Neural progenitor cell (in vitro differentiated cells): ENCODE data around the gene CRHR2. TPM values are rescaled to one million over a fixed set of nuclear protein-coding genes. Genes with fewer than 3 reads are reported as not detected.
A peak's percentile ranks its signal among the peaks of the same experiment; 100 is the strongest.

Experiments used
- DNase-seq: peaks from one replicate; pipeline ENCODE4 v3.0.0-alpha.2; 2016; ENCODE audit warnings: low spot score
- H2AFZ ChIP-seq: fragments of 200-600 bp; sonication (generic); replicated peaks from 2 replicates; pipeline ENCODE4 v1.6.1; 2016; ENCODE audit warnings: antibody characterized with exemption
- H3F3A ChIP-seq: fragments of 200-600 bp; sonication (generic); 2 replicates; pipeline ENCODE4 v1.6.1; 2016; ENCODE audit warnings: antibody characterized with exemption, low read depth
- H3K27ac ChIP-seq: fragments of 200-600 bp; sonication (generic); 2 replicates; pipeline ENCODE4 v1.5.1; 2016; ENCODE audit warnings: mild to moderate bottlenecking
- H3K27me3 ChIP-seq: fragments of 200-600 bp; sonication (generic); 2 replicates; pipeline ENCODE4 v1.6.1; 2016; ENCODE audit warnings: mild to moderate bottlenecking, moderate library complexity
- H3K36me3 ChIP-seq: fragments of 200-600 bp; sonication (generic); 2 replicates; pipeline ENCODE4 v1.5.1; 2016
- H3K4me1 ChIP-seq: fragments of 200-600 bp; sonication (generic); 2 replicates; pipeline ENCODE4 v1.6.1; 2016; ENCODE audit warnings: mixed run types
- H3K4me2 ChIP-seq: fragments of 200-600 bp; sonication (generic); 2 replicates; pipeline ENCODE4 v1.6.1; 2016
- H3K4me3 ChIP-seq: fragments of 200-600 bp; sonication (generic); 2 replicates; pipeline ENCODE4 v1.5.1; 2016
- H3K79me2 ChIP-seq: fragments of 200-600 bp; sonication (generic); 2 replicates; pipeline ENCODE4 v1.6.1; 2016; ENCODE audit warnings: low read depth
- H3K9ac ChIP-seq: fragments of 200-600 bp; sonication (generic); 2 replicates; pipeline ENCODE4 v1.6.1; 2016
- H3K9me3 ChIP-seq: fragments of 200-600 bp; sonication (generic); 2 replicates; pipeline ENCODE4 v1.5.1; 2016; ENCODE audit warnings: low read depth
- H4K20me1 ChIP-seq: fragments of 200-600 bp; sonication (generic); 2 replicates; pipeline ENCODE4 v1.6.1; 2016; ENCODE audit warnings: low read depth
- H3K27ac Mint-ChIP-seq: 3 replicates; pipeline ENCODE4 v1.8.0; 2021; ENCODE audit warnings: mixed read lengths
- H3K27me3 Mint-ChIP-seq: 2 replicates; pipeline ENCODE4 v1.8.0; 2022; ENCODE audit warnings: low read depth, mild to moderate bottlenecking, inconsistent platforms, moderate library complexity, mixed read lengths; ENCODE audit not compliant: insufficient read depth
- H3K36me3 Mint-ChIP-seq: 3 replicates; pipeline ENCODE4 v1.8.0; 2021; ENCODE audit warnings: mixed read lengths
- H3K4me1 Mint-ChIP-seq: 3 replicates; pipeline ENCODE4 v1.8.0; 2021; ENCODE audit warnings: mixed read lengths
- H3K4me3 Mint-ChIP-seq: 3 replicates; pipeline ENCODE4 v1.8.0; 2021; ENCODE audit warnings: mild to moderate bottlenecking, moderate library complexity, mixed read lengths
- H3K9me3 Mint-ChIP-seq: 3 replicates; pipeline ENCODE4 v1.8.0; 2020; ENCODE audit warnings: mixed read lengths
- CTCF ChIP-seq: fragments of 200-600 bp; sonication (generic); IDR thresholded peaks from 2 replicates; pipeline ENCODE4 v1.5.1; 2017; ENCODE audit warnings: antibody characterized with exemption, mild to moderate bottlenecking
- EZH2 ChIP-seq: fragments of 200-600 bp; sonication (generic); IDR thresholded peaks from 2 replicates; pipeline ENCODE4 v1.6.1; 2017; ENCODE audit warnings: antibody characterized with exemption, mild to moderate bottlenecking, moderate library complexity
- EZH2phosphoT487 ChIP-seq: fragments of 200-600 bp; sonication (generic); IDR thresholded peaks from 2 replicates; pipeline ENCODE4 v1.6.1; 2017; ENCODE audit warnings: antibody characterized with exemption
- total RNA-seq: library from RNA; depleted of rRNA; stranded (reverse); fragments of >200 nt; gene quantifications from 2 replicates; pipeline ENCODE4 v1.2.3, GENCODE V29; 2015; ENCODE audit warnings: low replicate concordance

Gene CRHR2
- total RNA-seq, 1 donor from 2014 or later, result not detected

GRCh38 chr7:30700941-30701340 lies 18.7 kb upstream of the CRHR2 start:
- H3K4me2 ChIP-seq, result peak overlapping the region; percentile 42
- no peaks in the 10 kb centered on the region for H3K36me3 ChIP-seq
- no peak for DNase-seq
- H3K79me2 ChIP-seq, result no peaks in the 10 kb centered on the region
- H3K27me3 ChIP-seq, result no peaks in the 10 kb centered on the region
- H3K36me3 Mint-ChIP-seq, result no peaks in the 10 kb centered on the region
- peaks cover 5% of the 10 kb centered on the region for H3K27me3 Mint-ChIP-seq
- H3K9ac ChIP-seq, result no peak overlapping the region
- peaks cover 13% of the 10 kb centered on the region for H3K4me1 ChIP-seq
- H3K27ac Mint-ChIP-seq, result no peak overlapping the region
- no peak overlapping the region for H3K4me3 Mint-ChIP-seq
- H3K9me3 ChIP-seq, result no peaks in the 10 kb centered on the region
- H3F3A ChIP-seq, result no peaks in the 10 kb centered on the region
- no peaks in the 10 kb centered on the region for H3K9me3 Mint-ChIP-seq
- peaks cover 10% of the 10 kb centered on the region for H3K4me1 Mint-ChIP-seq
- no peak overlapping the region for H3K27ac ChIP-seq
- no peak overlapping the region for H3K4me3 ChIP-seq
- H2AFZ ChIP-seq, result no peak overlapping the region
- H4K20me1 ChIP-seq, result no peaks in the 10 kb centered on the region
- TF ChIP-seq CTCF (no peak), EZH2phosphoT487 (no peak), EZH2 (no peak)

- Histone ChIP-seq H3K27ac (no peak overlapping the region), H3K4me1 (peaks cover 13% of the 10 kb centered on the region), H4K20me1 (no peaks in the 10 kb centered on the region), H3F3A (no peaks in the 10 kb centered on the region), H3K9me3 (no peaks in the 10 kb centered on the region), H3K27me3 (no peaks in the 10 kb centered on the region), H3K4me2 (peak overlapping the region; percentile 42), H3K4me3 (no peak overlapping the region), H3K79me2 (no peaks in the 10 kb centered on the region), H2AFZ (no peak overlapping the region), H3K36me3 (no peaks in the 10 kb centered on the region), H3K9ac (no peak overlapping the region)
- TF ChIP-seq CTCF (no peak), EZH2 (no peak), EZH2phosphoT487 (no peak)
- H3K9me3 Mint-ChIP-seq, result no peaks in the 10 kb centered on the region
- peaks cover 5% of the 10 kb centered on the region for H3K27me3 Mint-ChIP-seq
- no peaks in the 10 kb centered on the region for H3K36me3 Mint-ChIP-seq
- H3K4me1 Mint-ChIP-seq, result peaks cover 10% of the 10 kb centered on the region
- no peak overlapping the region for H3K4me3 Mint-ChIP-seq
- DNase-seq, result no peak
- H3K27ac Mint-ChIP-seq, result no peak overlapping the region
These were observed 17.6 kb upstream of the CRHR2 start for GRCh38 chr7:30699706-30700495.

GRCh38 chr7:30698481-30698880 lies 16.2 kb upstream of the CRHR2 start:
- TF ChIP-seq EZH2, result no peak
- TF ChIP-seq CTCF, result no peak
- TF ChIP-seq EZH2phosphoT487, result no peak
- peaks cover 5% of the 10 kb centered on the region for H3K27me3 Mint-ChIP-seq
- H3K4me1 Mint-ChIP-seq, result peaks cover 10% of the 10 kb centered on the region
- no peak overlapping the region for H3K4me3 Mint-ChIP-seq
- Histone ChIP-seq H2AFZ (no peak overlapping the region), H3K4me3 (no peak overlapping the region), H3F3A (no peaks in the 10 kb centered on the region), H3K4me2 (no peak overlapping the region), H4K20me1 (peaks cover 4% of the 10 kb centered on the region), H3K9ac (no peak overlapping the region), H3K36me3 (no peaks in the 10 kb centered on the region), H3K9me3 (no peaks in the 10 kb centered on the region), H3K27me3 (no peaks in the 10 kb centered on the region), H3K79me2 (no peaks in the 10 kb centered on the region), H3K27ac (no peak overlapping the region), H3K4me1 (peaks cover 13% of the 10 kb centered on the region)
- no peaks in the 10 kb centered on the region for H3K9me3 Mint-ChIP-seq
- DNase-seq, result no peak
- H3K36me3 Mint-ChIP-seq, result no peaks in the 10 kb centered on the region
- peak overlapping the region; percentile 57 for H3K27ac Mint-ChIP-seq
